ENCODE results near the gene SHC4. TPM values are rescaled to one million over a fixed set of nuclear protein-coding genes. Genes with fewer than 3 reads are reported as not detected.

The SHC4 gene
- total RNA-seq, 2 donors from 2014 or later, result 0.29 to 0.58 TPM

DNA sequence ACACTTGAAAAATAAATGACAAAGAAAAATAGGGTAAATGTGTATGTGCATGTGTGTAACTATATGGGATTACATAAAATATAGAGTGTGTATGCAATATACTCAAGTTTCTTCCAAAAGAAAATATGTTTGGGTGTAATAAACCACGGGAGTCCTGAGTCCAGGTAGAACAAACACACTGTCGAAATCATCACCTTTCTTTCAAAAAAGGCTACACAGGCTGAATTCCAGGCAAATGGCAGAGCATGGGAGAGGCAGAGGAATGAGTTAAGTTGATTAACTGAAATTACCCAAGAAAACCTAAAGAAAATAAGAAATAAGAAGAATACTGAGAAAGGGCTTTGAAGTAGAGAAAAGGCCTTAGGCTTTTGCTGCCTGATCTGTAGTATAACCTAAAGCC, 179.0 kb downstream of the SHC4 start:
- Histone ChIP-seq H3K27ac (ENCODE audit: low read depth, low read length) (no peak overlapping the region), H3K36me3 (ENCODE audit: control insufficient read depth, insufficient read depth, low read length) (peaks cover 31% of the 10 kb centered on the region), H3K27me3 (ENCODE audit: control insufficient read depth, insufficient read depth, low read length, poor library complexity, severe bottlenecking) (no peaks in the 10 kb centered on the region), H3K9me3 (ENCODE audit: control insufficient read depth, low read length) (no peaks in the 10 kb centered on the region), H3K4me1 (ENCODE audit: control insufficient read depth, insufficient read depth, low read length) (no peaks in the 10 kb centered on the region), H3K4me3 (ENCODE audit: low read length) (no peak overlapping the region), H3K9ac (ENCODE audit: extremely low read depth, low read length, poor library complexity, severe bottlenecking) (no peak overlapping the region)
- Mint-ChIP-seq H3K4me1 (no peaks in the 10 kb centered on the region), H3K9me3 (no peaks in the 10 kb centered on the region), H3K36me3 (ENCODE audit: low read depth) (peaks cover 23% of the 10 kb centered on the region), H3K4me3 (no peak overlapping the region), H3K27me3 (ENCODE audit: insufficient read depth) (no peaks in the 10 kb centered on the region), H3K27ac (no peak overlapping the region)
- WGBS, 2 experiments (ENCODE audit: insufficient coverage in 1 of 2, insufficient read length in 1 of 2), result 87 to 100% methylated on average over 1 to 2 of the region's 2 CpGs
- no peak for TF ChIP-seq CTCF (conservative IDR thresholded peaks at IDR 0.05)
- DNase-seq, result no peak

- 100% methylated on average over 1 of the region's 2 CpGs; no CpG with 5 or more reads in 1 of the 2 experiments for WGBS, 2 experiments (ENCODE audit: insufficient coverage in 1 of 2, insufficient read length in 1 of 2)
- TF ChIP-seq CTCF (conservative IDR thresholded peaks at IDR 0.05), result no peak
- Histone ChIP-seq H3K4me3 (ENCODE audit: low read length) (no peak overlapping the region), H3K9me3 (ENCODE audit: control insufficient read depth, low read length) (no peaks in the 10 kb centered on the region), H3K27me3 (ENCODE audit: control insufficient read depth, insufficient read depth, low read length, poor library complexity, severe bottlenecking) (no peaks in the 10 kb centered on the region), H3K9ac (ENCODE audit: extremely low read depth, low read length, poor library complexity, severe bottlenecking) (no peak overlapping the region), H3K36me3 (ENCODE audit: control insufficient read depth, insufficient read depth, low read length) (peaks cover 31% of the 10 kb centered on the region), H3K4me1 (ENCODE audit: control insufficient read depth, insufficient read depth, low read length) (peaks cover under 1% of the 10 kb centered on the region), H3K27ac (ENCODE audit: low read depth, low read length) (no peak overlapping the region)
- Mint-ChIP-seq H3K9me3 (no peaks in the 10 kb centered on the region), H3K27me3 (ENCODE audit: insufficient read depth) (no peaks in the 10 kb centered on the region), H3K4me3 (no peak overlapping the region), H3K36me3 (ENCODE audit: low read depth) (peaks cover 19% of the 10 kb centered on the region), H3K27ac (no peak overlapping the region), H3K4me1 (no peaks in the 10 kb centered on the region)
- DNase-seq, result no peak
Measured at GRCh38 chr15:48782911-48783310, 180.8 kb downstream of the SHC4 start.

GRCh38 chr15:48781481-48782081, 182.1 kb downstream of the SHC4 start:
- no peak for DNase-seq
- H3K4me3 ChIP-seq (ENCODE audit: low read length), result no peak overlapping the region
- no peaks in the 10 kb centered on the region for H3K27me3 Mint-ChIP-seq (ENCODE audit: insufficient read depth)
- no peaks in the 10 kb centered on the region for H3K9me3 Mint-ChIP-seq
- no peak overlapping the region for H3K27ac ChIP-seq (ENCODE audit: low read depth, low read length)
- H3K4me1 Mint-ChIP-seq, result no peaks in the 10 kb centered on the region
- H3K9me3 ChIP-seq (ENCODE audit: control insufficient read depth, low read length), result no peaks in the 10 kb centered on the region
- H3K27me3 ChIP-seq (ENCODE audit: control insufficient read depth, insufficient read depth, low read length, poor library complexity, severe bottlenecking), result no peaks in the 10 kb centered on the region
- H3K4me1 ChIP-seq (ENCODE audit: control insufficient read depth, insufficient read depth, low read length), result peaks cover 2% of the 10 kb centered on the region
- H3K36me3 Mint-ChIP-seq (ENCODE audit: low read depth), result peaks cover 14% of the 10 kb centered on the region
- no peak for TF ChIP-seq CTCF (conservative IDR thresholded peaks at IDR 0.05)
- no peak overlapping the region for H3K9ac ChIP-seq (ENCODE audit: extremely low read depth, low read length, poor library complexity, severe bottlenecking)
- H3K27ac Mint-ChIP-seq, result no peak overlapping the region
- 88% methylated on average over 3 of the region's 5 CpGs; no CpG with 5 or more reads in 1 of the 2 experiments for WGBS, 2 experiments (ENCODE audit: insufficient coverage in 1 of 2, insufficient read length in 1 of 2)
- no peak overlapping the region for H3K4me3 Mint-ChIP-seq
- H3K36me3 ChIP-seq (ENCODE audit: control insufficient read depth, insufficient read depth, low read length), result peaks cover 31% of the 10 kb centered on the region

All from endodermal cell (in vitro differentiated cells).